ENCODE data around the gene TRIOBP.

- TF ChIP-seq REST (IDR thresholded peaks at IDR 0.05; ENCODE audit: insufficient read depth in 1 of 2, low read depth in 2 of 2, low read length in 2 of 2) (no peak), POLR2AphosphoS5 (IDR thresholded peaks at IDR 0.05; ENCODE audit: low read depth, low read length) (no peak), SIN3A (IDR thresholded peaks at IDR 0.05; ENCODE audit: borderline replicate concordance, insufficient read depth, low read length) (no peak)
Observed at GRCh38 chr22:37659066-37659896, 37.6 kb upstream of the TRIOBP start.
